Activated CD4-positive, alpha-beta T cell treated with anti-CD3 and anti-CD28 coated beads for 24 hours (primary cell): ENCODE measurements around the gene PPP4R1.

Experiments used
- DNase-seq, 2 donors: peaks; one replicate each; pipeline ENCODE4 v3.0.0-alpha.2; 2020; ENCODE audit warnings: low read depth in 2 of 2

The PPP4R1 gene

DNA sequence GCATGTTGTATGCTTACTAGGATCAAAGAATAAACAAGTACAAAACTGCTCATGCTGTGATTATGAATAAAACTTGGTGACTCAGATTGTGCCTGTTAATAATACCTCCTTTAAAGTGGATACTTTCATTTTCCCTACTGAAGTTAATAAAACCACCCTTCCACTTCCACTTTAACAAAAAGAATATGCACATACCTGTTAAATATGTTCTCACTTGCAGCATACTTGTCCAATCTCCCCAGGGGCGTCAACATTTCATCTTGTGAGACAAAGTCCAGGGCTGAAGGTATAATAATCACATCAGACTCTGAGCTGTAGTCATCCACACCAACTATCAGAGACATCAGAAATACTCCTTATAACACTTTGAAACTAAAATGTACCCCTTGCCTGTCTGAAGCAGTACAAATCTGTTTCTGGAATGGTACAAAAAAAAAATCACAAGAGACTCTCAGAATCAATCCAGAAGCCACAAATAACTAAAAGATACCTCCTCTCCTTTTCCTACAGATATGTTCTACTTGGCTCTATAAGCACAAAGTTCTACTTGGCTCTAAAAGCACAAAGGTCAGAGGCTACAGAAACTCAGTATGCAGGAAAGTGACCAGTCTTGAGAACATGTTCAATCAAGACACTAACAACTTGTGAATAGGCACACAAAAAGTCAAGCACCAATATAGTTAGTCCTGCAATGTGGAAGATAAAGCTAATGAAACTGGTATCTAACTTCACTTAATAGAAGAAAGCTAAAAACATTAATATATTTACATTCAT, 19.3 kb downstream of the PPP4R1 start:
- DNase-seq: no peak

DNA sequence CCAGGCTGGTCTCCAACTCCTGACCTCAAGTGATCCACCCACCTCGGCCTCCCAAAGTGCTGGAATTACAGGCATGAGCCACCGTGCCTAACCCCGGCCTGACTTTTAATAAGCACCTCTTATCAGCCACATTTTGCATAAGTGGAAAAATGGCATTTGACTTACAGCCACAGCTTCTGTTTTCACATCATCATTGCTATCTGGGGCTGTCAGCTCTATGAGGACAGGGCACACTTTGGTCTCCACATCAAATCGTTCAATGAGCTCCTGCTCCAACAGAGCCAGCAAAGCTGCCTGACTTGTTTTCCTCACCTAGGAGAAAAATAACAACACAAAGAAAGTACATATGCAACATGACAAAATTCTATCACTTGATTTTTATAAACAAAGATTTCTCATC, 26.4 kb downstream of the PPP4R1 start:
- DNase-seq: no peak

DNA sequence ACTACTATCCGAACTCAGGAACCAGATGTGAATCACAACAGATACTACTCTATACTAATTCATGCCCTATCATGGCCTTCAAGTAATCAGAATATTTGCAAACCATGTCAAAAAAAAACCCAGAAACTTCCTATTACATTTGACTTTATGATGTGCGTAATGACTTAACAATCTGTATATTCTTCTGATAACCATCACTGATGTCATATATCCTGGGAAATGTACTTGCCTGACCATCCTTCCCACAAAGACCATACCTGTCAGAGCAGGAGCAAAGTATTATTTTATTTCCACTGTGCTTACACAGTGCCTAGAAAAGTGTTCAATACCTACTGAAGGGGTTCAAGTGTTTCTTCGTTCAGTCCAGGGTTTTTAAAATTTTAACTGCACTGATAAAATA, 27.5 kb downstream of the PPP4R1 start:
- DNase-seq: no peak

DNA sequence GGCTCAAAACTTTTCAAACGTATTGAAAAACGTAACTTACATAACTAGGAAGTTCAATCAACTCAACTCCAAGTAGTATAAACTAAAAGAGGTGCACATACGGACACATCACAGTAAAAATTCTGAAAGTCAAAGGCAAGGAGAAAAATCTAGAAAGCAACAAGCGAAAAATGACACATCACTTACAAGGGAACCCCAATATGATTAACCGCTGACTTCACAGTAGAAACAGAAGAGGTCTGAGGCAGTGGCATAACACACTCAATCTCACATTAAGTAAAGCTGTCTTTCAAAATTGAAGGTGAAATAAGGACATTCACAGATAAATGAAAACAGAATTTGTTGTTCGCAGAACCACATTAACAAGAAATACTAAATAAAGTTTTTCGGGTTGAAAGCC, 32.7 kb downstream of the PPP4R1 start:
- no peak for DNase-seq

DNA sequence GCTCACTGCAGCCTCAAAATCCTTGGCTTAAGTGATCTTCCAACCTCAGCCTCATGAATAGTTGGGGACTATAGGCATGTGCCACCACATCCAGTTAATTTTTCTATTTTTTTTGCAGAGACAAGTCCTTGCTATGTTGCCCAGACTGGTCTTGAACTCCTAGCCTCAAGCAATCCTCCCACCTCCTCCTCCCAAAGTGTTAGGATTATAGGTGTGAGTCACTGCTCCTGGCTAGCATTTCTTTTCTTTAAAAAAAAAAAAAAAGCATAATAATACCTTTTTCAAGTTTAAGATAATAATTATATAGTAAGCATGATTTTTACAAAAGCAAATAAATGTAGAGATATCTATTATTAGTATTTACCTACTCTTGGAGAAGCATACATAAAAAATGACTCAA, 36.1 kb downstream of the PPP4R1 start:
- no peak for DNase-seq

DNA sequence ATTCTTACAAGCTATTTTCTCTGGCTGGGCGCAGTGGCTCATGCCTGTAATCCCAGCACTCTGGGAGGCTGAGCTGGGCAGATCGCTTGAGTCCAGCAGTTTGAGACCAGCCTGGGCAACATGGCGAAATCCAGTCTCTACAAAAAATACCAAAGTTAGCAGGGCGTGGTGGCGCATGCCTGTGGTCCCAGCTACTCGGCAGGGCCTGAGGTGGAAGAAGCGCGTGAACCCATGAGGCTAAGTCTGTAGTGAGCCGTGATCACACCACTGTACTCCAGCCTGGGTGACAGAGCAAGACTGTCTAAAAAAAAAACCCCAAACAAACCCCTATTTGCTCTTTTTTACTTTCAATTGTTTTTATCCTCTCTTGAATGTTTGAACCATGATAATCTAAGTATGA, 37.0 kb downstream of the PPP4R1 start:
- DNase-seq: no peak

DNA sequence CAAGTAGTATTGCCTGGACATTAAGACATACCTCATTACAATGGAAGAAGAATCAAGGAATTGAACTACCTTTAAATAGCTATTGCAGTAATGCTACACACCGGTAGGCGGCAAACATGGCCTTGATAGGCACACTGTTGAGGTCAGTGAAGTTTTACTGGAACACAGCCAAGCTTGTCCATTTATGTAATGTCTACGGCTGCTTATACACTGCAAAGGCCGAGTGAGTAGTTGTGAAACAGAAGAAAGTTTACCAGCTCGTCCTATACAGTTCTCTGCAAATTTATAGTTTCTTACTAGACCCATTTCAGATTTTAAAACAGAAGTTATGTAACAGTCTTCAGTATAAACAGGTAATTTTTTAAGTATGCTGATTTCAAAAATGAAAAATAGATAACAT, 38.8 kb downstream of the PPP4R1 start:
- no peak for DNase-seq

DNA sequence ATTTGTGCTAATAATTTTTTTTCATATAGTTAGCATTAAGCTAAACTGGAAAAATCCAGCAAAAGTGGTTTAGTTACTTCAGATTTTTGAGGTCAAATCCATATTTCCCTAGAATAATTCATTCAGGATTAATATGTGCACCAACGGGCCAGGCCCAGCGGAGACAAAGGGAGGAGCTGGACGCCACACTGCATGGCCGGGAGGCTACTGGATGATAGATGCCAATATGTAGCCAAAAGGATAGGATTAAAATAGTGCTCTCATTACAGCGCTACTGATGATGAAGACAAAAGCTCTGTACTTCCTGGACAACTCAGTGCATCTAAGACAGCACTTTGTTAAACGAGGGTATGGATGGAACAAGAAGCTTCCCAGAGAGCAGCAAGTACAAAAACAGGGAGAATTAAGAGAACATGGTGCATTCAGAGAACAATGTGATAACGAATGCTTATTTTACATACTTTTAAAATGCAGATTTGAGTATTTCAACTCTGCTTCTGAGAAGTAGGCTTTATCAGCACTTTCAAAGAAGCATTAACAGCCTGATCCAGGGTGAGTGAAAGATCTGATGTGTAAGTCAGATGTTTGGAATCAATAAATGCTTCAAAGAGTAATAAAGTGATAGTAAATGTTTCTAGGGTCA, 39.8 kb downstream of the PPP4R1 start:
- DNase-seq: no peak

DNA sequence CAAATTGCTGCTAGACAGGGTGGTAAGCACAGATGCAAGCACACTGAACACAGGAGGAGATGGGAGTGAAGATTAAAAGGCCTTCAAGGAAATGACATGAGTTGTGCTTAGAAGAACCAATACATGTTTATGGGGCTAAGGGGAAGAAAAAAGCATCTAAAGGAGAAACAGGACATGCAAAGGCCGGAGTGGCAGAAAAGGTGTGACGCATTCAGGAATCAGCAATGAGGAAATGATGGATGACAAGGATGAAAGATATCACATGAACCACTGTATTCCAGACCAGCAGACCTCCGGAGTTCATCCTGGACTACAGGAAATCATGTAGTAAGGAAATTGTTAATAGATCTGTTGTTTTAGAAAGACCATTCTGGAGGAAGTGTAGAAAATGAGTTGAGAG, 42.8 kb downstream of the PPP4R1 start:
- DNase-seq: no peak

DNA sequence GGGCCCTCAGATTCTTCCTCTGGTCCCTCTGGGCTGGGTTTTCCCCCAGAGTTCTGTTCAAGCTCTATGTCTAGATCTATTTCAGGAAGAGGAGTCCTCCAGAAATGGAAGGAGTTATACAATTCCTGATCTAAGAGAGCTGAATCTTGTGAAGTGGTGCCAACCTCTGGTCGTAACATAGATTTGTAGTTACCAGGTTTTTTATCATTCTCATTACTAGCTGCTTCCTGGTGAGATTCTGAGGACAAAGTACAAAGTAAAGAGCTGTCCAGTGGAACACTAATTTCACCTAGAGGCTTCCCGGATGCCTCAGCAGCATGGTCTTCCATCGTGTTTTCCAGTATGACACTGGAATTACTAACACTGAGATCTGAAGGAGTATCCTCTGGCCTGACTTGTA, 44.1 kb downstream of the PPP4R1 start:
- no peak for DNase-seq

DNA sequence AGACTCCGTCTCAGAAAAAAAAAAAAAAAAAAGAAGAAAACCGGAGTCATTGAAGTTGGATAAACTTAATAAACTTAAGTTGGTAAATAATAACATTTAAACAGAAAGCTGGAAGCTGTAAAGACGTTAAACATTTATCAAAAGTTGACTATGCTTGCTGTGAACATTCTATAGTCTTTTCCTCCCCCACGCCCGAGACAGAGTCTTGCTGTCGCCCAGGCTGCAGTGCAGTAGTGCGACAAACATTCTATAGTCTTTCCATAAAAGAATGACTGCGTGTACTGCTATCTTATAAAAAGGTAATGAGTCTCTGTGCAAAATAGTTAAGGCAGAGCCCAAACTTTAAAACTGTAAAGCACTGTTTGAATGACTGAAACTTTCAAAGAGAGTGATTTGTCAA, 45.2 kb downstream of the PPP4R1 start:
- DNase-seq: no peak

DNA sequence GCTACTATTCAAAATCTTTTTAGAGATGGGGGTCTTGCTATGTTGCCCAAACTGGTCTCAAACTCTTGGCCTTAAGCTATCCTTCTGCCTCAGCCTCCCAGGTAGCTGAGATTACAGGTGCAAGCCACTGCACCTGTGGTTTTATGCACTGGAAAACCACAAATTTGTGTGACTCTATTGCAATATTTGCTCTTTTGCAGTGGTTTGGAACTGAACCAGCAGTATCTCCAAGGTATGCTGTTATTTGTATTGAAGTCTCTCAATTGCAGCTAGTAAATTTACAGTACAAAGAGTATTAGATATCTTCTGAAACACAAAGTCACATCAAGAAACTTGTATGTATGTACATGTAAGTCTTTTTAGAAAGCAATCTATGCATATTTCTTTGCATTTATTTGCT, 46.2 kb downstream of the PPP4R1 start:
- DNase-seq: no peak

DNA sequence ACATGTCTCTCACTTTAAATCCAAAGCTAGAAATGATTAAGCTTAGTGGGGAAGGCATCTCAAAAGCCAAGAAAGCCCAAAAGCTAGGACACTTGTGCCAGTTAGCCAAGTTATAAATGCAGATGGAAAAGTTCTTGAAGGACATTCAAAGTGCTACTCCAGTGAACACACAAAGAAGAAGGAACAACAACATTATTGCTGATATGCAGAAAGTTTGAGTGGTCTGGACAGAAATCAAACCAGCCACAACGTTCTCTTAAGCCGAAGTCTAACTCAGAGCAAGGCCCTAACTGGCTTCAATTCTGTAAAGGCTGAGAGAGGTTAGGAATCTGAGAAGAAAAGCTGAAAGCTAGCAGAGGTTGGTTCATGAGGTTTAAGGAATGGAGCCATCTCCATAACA, 49.0 kb downstream of the PPP4R1 start:
- no peak for DNase-seq

DNA sequence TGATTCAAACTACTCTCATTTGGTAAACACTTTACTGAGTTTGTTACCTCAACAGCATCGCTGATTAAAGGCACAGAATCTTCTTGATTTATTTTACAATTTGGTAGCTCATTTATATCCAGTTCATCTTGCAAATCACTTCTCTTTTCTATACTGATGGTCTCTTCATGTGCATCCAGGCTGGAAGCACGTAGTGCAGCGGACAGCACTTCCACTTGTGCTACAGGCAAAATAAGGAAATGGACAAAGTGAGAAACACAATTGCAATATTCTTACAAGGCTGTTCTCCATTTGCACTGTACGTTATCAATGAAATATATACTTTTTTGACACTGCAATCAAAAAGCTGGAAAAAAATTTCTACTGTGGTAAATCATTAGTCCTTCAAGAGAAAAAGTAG, 51.0 kb downstream of the PPP4R1 start:
- DNase-seq: no peak

DNA sequence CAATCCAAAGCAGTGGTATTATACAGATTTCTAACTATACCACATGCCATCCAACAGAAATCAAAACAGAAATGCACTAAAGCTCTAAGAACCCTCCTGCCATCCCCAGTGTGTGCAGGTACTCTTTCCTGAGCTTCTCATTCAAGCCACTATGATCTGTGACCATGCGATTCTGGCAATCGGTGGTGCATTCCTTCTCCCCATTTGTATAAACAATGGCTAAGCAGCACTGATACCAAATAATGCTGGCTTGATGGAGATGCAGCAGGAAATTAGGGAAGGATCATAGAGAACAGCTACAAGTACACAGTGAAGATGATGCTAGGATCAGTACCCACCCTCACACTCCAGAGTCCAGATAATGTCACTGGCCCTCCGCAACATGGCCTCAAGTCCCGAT, 51.8 kb downstream of the PPP4R1 start:
- no peak for DNase-seq

DNA sequence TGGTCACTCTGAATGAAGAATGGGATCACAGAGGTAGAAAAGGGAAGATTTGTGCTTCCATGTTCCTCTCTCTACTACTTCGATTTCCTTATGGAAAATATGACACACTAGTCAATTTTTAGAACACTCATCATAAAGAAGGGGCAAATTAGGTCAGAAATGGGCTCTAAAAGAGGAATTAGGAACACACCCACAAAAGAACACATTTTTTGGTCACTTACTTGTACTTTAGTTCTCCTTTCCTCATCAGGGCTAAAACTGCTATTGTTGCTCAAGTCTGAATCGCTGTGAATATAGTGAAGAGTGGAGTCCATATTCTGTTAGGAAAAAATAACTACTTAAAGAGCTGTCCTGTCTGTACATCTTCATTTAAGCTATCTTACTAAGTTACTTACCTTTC, 52.6 kb downstream of the PPP4R1 start:
- DNase-seq: no peak

DNA sequence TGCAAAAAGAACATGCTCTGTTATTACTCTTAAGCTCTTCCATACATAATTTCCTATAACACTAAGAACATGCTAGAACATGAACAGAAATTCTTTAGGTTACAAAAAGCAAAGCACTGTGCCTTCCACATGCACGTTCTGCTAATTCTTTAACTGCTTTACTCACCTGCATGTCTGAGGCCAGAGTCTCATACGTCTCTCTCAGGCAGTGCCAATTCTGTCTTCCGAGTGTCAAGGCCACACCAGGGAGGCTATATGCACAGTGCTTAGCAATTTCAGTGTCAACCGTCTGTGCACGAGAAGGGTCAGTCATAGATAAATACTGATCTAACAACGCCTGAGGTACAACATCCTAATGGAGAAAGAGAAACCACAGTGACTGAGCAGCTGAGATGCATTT, 55.1 kb downstream of the PPP4R1 start:
- DNase-seq: no peak

DNA sequence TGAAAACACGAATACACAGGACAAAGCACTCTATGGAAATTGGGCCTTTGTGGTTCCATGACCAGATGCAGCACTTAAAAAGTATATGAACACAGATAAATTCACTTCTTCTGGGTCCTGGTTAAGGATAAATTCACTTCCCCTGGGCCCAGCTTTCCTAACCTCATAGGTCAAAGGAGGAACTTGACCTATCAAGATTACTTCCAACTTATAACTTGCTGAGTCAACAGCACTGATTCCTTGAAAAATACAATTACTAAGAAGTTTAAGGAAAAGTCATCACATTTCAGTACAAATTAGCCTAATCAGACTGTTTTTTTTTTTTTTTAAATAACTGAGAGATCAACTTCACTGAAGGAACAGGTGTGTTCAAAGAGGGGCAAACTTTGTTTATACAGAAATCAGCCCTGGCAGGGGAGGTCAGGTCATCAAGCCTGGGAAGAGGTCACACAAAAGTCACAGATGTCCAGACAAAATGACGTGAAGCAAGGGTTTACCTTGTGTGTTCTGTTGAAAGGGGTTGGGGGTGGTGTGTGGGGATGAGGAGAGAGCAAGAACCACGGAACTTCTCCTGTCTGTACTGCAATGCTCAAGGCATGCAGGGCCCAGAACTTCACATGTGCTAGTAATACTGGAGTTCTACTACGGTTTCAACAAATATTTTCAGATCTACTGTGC, 55.8 kb downstream of the PPP4R1 start:
- no peak for DNase-seq

DNA sequence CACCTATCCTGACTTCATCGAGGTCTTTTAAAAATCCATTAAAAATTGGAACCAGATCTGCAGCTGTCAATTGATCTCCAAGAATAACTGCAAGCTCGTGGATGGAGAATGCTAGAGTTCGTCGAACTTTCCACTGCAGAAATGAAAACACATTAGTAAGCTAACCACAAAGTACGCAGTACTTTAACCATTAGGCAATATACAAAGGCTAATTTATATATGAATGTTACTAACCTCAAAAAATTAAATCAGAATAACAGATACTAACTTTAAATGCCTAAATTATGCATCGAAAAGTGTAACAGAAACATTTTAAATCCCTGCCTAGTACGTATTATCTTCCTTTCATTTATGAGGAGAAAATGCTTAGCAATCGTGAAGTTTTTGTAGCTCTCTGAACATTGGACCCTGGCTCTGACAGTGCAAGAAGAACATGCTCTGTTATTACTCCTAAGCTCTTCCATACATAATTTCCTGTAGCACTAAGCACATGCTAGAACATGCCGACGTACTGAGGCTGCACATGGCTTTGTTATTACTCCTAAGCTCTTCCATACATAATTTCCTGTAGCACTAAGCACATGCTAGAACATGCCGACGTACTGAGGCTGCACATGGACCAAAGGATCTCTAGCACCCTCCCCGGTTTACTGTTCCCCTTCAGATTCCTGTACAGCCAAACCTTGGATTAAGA, 57.0 kb downstream of the PPP4R1 start:
- DNase-seq: no peak

DNA sequence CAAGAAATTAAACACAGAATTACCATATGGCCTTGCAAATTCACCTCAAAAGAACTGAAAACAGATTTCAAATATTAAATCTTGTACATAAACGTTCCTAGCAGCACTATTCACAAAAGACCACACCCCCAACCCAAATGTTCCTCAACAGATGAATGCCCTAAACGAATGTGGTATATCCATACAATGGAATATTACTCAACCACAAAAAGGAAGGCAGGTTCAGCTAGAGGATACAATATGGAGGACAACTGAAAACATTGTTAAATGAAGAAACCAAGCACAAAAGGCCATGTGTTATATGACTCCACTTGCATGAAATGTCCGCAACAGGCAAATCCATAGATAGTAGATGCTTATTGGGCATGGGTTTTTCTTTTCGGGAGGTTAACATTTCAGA, 61.7 kb downstream of the PPP4R1 start:
- no peak for DNase-seq

DNA sequence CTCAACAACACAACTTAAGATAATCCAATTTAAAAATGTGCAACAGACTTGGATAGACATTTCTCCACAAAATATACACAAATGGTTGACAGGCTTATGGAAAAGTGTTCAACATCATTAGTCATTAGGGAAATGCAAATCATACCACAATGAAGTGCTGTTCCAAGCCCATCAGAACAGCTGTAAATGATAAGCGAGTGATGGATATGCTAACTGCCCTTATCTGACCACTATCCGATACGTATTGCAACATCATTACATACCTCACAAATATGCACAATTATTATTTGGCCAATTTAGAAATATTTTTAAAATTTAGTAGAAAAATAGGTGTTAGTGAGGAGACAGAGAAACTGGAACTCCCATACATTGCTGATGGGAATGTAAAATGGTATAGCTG, 62.2 kb downstream of the PPP4R1 start:
- DNase-seq: no peak

DNA sequence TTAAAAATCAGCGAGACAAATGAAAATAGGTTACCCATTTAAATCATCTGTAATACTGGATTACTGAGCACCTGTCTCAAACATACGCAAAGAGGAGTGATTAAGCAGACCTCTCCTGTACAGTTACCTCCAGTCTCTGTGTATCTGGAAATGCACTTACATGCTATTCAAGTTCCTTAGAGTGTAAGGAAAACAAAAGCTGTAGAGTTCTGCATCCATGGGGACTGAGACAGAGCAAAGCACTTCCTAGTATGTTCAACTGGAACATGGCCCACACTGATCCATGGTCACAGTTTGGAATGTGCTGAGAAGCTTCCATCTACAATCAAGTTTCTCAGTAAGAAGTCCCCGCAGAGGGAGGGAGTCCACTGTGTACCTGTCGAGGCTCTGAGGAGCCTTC, 63.9 kb downstream of the PPP4R1 start:
- DNase-seq: no peak

DNA sequence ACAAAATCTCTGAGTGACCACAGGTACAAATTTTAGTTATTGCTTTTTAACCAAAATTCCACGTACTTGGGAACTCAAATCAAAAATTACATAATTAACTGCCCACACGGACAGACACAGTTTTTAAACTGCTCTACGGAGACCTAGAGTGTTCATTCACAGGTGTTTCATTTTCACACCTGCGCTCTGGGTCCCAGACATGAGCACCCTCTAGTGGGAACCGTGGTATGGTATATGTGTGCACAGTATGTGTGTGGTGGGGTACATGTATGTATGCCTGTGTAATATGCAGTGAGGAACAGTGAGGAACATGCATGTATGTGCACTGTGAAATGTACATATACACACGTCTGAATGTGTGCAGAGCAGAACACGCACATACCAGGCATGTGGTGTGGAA, 65.0 kb downstream of the PPP4R1 start:
- DNase-seq: no peak
